Astrocyte of the spinal cord (primary cell): ENCODE measurements around the gene BCAS3.

Source experiments
- DNase-seq: peaks from one replicate; pipeline ENCODE4 v3.0.0; 2011; ENCODE audit warnings: low read depth, low spot score
- H3K4me3 ChIP-seq: 2 replicates; pipeline ENCODE4 v1.5.1; 2011; ENCODE audit warnings: low read depth, mild to moderate bottlenecking, low read length, moderate library complexity
- CTCF ChIP-seq: IDR thresholded peaks from 2 replicates; pipeline ENCODE4 v1.5.1; 2012; ENCODE audit warnings: low read depth, mild to moderate bottlenecking, low read length, inconsistent platforms
- in situ Hi-C: cut with HindIII; loops from 2 replicates; pipeline ENCODE4 v1.10.0; 2017; ENCODE audit warnings: low sequenced_read_pairs

Gene BCAS3

GRCh38 chr17:60901242-60901641, 223.6 kb downstream of the BCAS3 start:
- in situ Hi-C loops: no loop called here
- H3K4me3 ChIP-seq: no peak overlapping the region
- DNase-seq: no peak
- no peak for TF ChIP-seq CTCF

GRCh38 chr17:60901806-60902205, 224.2 kb downstream of the BCAS3 start:
- DNase-seq: peak; percentile 42
- in situ Hi-C loops: no loop called here
- no peak for TF ChIP-seq CTCF
- H3K4me3 ChIP-seq: no peak overlapping the region

GRCh38 chr17:60902399-60902798, 224.7 kb downstream of the BCAS3 start:
- in situ Hi-C loops: no loop called here
- no peak overlapping the region for H3K4me3 ChIP-seq
- no peak for TF ChIP-seq CTCF
- no peak for DNase-seq

- no peak for TF ChIP-seq CTCF
- no peak overlapping the region for H3K4me3 ChIP-seq
- in situ Hi-C loops: no loop called here
- no peak for DNase-seq
Observed at GRCh38 chr17:60904582-60904981, 226.9 kb downstream of the BCAS3 start.

GRCh38 chr17:60905709-60906108, 228.1 kb downstream of the BCAS3 start:
- no peak overlapping the region for H3K4me3 ChIP-seq
- in situ Hi-C loops: no loop called here
- no peak for TF ChIP-seq CTCF

GRCh38 chr17:60908324-60908723, 230.7 kb downstream of the BCAS3 start:
- no peak overlapping the region for H3K4me3 ChIP-seq
- in situ Hi-C loops: no loop called here
- TF ChIP-seq CTCF: no peak
- no peak for DNase-seq

More at GRCh38 chr17:60905709-60906108, 228.1 kb downstream of the BCAS3 start:
- no peak for DNase-seq

GRCh38 chr17:60909405-60909804, 231.8 kb downstream of the BCAS3 start:
- no peak for DNase-seq
- in situ Hi-C loops: no loop called here

More at GRCh38 chr17:60909405-60909804, 231.8 kb downstream of the BCAS3 start:
- no peak for TF ChIP-seq CTCF
- H3K4me3 ChIP-seq: no peak overlapping the region
